A673 (cell line): ENCODE data around the gene KDM4B.

Experiments used
- CTCF ChIP-seq: fragments of 300-800, 200-600 bp; sonication (generic); conservative IDR thresholded peaks from 2 replicates; pipeline ENCODE4 v1.5.1; 2017; ENCODE audit warnings: low read depth, mild to moderate bottlenecking, antibody characterized with exemption, low read length, moderate library complexity, mixed read lengths
- EZH2 ChIP-seq: fragments of 200-600 bp; sonication (generic); IDR thresholded peaks from 2 replicates; pipeline ENCODE4 v1.6.1; 2017; ENCODE audit warnings: borderline replicate concordance, low read depth, mild to moderate bottlenecking, mixed read lengths, antibody characterized with exemption, low read length; ENCODE audit not compliant: poor library complexity, severe bottlenecking

- TF ChIP-seq CTCF, result no peak
- TF ChIP-seq EZH2, result no peak
Measured at GRCh38 chr19:5192568-5192967, 223.7 kb downstream of the KDM4B start.
